ENCODE results near the gene ANKRD28. TPM values are rescaled to one million over a fixed set of nuclear protein-coding genes. Genes with fewer than 3 reads are reported as not detected.
A peak's percentile ranks its signal among the peaks of the same experiment; 100 is the strongest.

Gene ANKRD28
- total and polyA plus RNA-seq, 2 experiments from 2014 or later: 15.2 to 61.3 TPM

- TF ChIP-seq ZNF114 (CRISPR knock-in tag; IDR thresholded peaks at IDR 0.05): no peak
These were observed 39.5 kb downstream of the ANKRD28 start (continued) for GRCh38 chr3:15758295-15758694.

DNA sequence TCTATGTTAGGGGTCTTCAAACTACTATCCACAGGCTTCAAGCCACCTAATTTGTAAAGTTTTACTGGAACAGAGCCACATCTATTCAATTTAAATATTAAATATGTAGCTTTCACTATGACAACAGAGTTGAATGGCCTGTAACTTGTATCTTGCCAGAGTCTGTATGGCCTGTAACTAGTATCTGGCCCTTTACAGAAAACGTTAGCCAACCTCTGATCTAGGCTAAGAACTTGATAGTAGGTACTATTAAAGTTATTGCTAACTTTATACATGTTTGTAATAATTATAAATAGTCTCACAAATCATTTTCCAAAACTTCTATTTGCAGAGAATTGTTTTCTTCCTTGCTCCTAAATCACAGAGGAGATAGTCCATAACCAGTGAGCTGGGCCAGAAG is 40.0 kb downstream of the ANKRD28 start:
- Histone ChIP-seq H3K4me2 (peak overlapping the region; percentile 16; the same call in 1 of the 2 replicates), H3K4me3 (no peak overlapping the region), H3K4me1 (ENCODE audit: insufficient read depth) (peaks cover 54% of the 10 kb centered on the region), H2AFZ (no peak overlapping the region), H3K9me2 (ENCODE audit: insufficient read depth) (no peaks in the 10 kb centered on the region), H3K36me3 (ENCODE audit: insufficient read depth) (no peaks in the 10 kb centered on the region), H3K27me3 (ENCODE audit: insufficient read depth) (no peaks in the 10 kb centered on the region), H3K27ac (ENCODE audit: low read depth) (peak overlapping the region; percentile 51), H3K79me2 (replicated peaks; ENCODE audit: insufficient read depth) (peaks cover 27% of the 10 kb centered on the region), H4K20me1 (replicated peaks; ENCODE audit: insufficient read depth) (no peaks in the 10 kb centered on the region), H3F3A (replicated peaks; ENCODE audit: low read depth) (no peaks in the 10 kb centered on the region)
- Mint-ChIP-seq H3K27ac (peak overlapping the region; percentile 87), H3K9me3 (no peaks in the 10 kb centered on the region), H3K27me3 (ENCODE audit: insufficient read depth, low read depth, poor library complexity) (no peaks in the 10 kb centered on the region), H3K4me1 (peaks cover 61% of the 10 kb centered on the region), H3K4me3 (no peak overlapping the region), H3K36me3 (ENCODE audit: low read depth) (peaks cover 3% of the 10 kb centered on the region; the same call in 1 of the 3 replicates)
- no peak for ATAC-seq
- DNase-seq (ENCODE audit: low spot score): no peak
- TF ChIP-seq, protein P1, sequence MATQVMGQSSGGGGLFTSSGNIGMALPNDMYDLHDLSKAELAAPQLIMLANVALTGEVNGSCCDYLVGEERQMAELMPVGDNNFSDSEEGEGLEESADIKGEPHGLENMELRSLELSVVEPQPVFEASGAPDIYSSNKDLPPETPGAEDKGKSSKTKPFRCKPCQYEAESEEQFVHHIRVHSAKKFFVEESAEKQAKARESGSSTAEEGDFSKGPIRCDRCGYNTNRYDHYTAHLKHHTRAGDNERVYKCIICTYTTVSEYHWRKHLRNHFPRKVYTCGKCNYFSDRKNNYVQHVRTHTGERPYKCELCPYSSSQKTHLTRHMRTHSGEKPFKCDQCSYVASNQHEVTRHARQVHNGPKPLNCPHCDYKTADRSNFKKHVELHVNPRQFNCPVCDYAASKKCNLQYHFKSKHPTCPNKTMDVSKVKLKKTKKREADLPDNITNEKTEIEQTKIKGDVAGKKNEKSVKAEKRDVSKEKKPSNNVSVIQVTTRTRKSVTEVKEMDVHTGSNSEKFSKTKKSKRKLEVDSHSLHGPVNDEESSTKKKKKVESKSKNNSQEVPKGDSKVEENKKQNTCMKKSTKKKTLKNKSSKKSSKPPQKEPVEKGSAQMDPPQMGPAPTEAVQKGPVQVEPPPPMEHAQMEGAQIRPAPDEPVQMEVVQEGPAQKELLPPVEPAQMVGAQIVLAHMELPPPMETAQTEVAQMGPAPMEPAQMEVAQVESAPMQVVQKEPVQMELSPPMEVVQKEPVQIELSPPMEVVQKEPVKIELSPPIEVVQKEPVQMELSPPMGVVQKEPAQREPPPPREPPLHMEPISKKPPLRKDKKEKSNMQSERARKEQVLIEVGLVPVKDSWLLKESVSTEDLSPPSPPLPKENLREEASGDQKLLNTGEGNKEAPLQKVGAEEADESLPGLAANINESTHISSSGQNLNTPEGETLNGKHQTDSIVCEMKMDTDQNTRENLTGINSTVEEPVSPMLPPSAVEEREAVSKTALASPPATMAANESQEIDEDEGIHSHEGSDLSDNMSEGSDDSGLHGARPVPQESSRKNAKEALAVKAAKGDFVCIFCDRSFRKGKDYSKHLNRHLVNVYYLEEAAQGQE (IDR thresholded peaks at IDR 0.05; ENCODE audit: unreplicated experiment): no peak
- no peak for TF ChIP-seq STAT1 (IDR thresholded peaks at IDR 0.05; ENCODE audit: unreplicated experiment)
- no peak for TF ChIP-seq ZNF331 (CRISPR knock-in tag; IDR thresholded peaks at IDR 0.05; ENCODE audit: low read depth)

GRCh38 chr3:15756505-15756904 is 41.3 kb downstream of the ANKRD28 start:
- peak overlapping the region; percentile 25 for H3K4me3 ChIP-seq
- DNase-seq (ENCODE audit: low spot score) (peak; percentile 49), ATAC-seq (peak; percentile 81)
- Mint-ChIP-seq H3K4me1 (peaks cover 61% of the 10 kb centered on the region), H3K36me3 (ENCODE audit: low read depth) (peaks cover 3% of the 10 kb centered on the region; the same call in 1 of the 3 replicates), H3K27ac (peak overlapping the region; percentile 96), H3K27me3 (ENCODE audit: insufficient read depth, low read depth, poor library complexity) (no peaks in the 10 kb centered on the region), H3K9me3 (no peaks in the 10 kb centered on the region), H3K4me3 (peak overlapping the region; percentile 62)
- H2AFZ ChIP-seq: no peak overlapping the region
- peaks cover 35% of the 10 kb centered on the region for H3K79me2 ChIP-seq (replicated peaks; ENCODE audit: insufficient read depth)
- H3K36me3 ChIP-seq (ENCODE audit: insufficient read depth): 0 out of 2 replicates have a peak, but pooled peaks cover 1% of the 10 kb centered on the region
- H3K9me2 ChIP-seq (ENCODE audit: insufficient read depth): no peaks in the 10 kb centered on the region
- peaks cover 54% of the 10 kb centered on the region for H3K4me1 ChIP-seq (ENCODE audit: insufficient read depth)
- no peaks in the 10 kb centered on the region for H3F3A ChIP-seq (replicated peaks; ENCODE audit: low read depth)
- peak overlapping the region; percentile 55 for H3K4me2 ChIP-seq
- TF ChIP-seq EZH2phosphoT487 (IDR thresholded peaks at IDR 0.05; ENCODE audit: unreplicated experiment): no peak
- no peaks in the 10 kb centered on the region for H3K27me3 ChIP-seq (ENCODE audit: insufficient read depth)
- H4K20me1 ChIP-seq (replicated peaks; ENCODE audit: insufficient read depth): no peaks in the 10 kb centered on the region
- H3K27ac ChIP-seq (ENCODE audit: low read depth): peak overlapping the region; percentile 51; the same call in 1 of the 2 replicates
